GM18498 (cell line): Measurements from ENCODE around the gene MDN1.
"Not testable (repeated sequence)": the region's sequence is repeated elsewhere in the genome, so short reads cannot be mapped to it uniquely, and the experiment has no call there.

Source experiments
- ATAC-seq: cut with Tn5 transposase; IDR thresholded peaks from one replicate; pipeline ENCODE4 v1.9.1; 2021; ENCODE audit warnings: mild to moderate bottlenecking, moderate library complexity; ENCODE audit not compliant: unreplicated experiment

The MDN1 gene

DNA sequence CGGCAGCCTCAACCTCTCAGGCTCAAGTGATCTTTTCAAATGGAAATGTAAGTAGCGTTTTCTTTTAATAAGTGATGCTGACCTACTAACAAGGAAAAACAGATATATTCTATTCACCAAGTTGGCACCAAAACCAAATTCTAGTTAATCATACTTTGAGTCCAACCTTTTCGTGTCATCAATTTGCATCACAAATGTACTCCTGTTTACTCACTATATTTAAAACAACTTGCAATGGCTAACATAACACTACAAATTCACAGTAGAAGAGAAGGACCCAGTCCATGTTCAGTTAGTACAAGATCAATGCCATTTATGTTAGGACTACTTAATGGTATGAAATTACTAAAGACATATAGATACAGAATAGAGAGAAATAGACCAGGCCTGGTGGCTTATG lies 50.0 kb downstream of the MDN1 start:
- ATAC-seq: no peak

DNA sequence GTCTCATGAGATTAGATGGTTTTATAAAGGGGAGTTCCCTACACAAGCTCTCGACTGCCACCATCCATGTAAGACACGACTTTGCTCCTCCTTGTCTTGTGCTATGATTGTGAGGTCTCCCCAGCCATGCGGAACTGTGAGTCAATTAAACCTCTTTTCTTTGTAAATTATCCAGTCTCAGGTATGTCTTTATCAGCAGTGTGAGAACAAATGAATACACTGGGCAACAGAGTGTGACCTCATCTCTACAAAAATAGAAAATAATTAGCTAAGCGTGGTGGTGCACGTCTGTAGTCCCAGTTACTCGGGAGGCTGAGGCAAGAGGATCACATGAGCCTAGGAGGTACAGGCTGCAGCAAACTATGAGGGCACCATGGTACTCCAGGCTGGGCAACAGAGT lies 51.3 kb downstream of the MDN1 start:
- ATAC-seq: no peak

DNA sequence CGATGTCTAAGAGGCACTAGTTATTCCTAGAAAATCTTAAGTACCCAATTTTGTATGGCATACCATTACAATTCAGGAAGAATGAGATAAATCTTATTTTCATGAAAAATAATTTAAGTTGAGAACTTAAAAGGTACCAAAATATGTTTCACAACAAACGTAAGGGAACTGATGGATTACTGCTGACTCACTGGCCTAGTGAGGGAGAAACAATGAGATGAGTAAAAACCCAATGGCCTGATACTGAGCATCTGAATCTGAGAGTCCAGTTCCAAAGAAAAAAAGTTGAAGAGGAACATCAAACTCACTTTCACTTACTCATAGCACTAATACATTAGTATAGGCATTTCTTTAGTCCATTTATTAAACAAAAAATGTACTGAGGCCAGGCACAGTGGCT lies 56.0 kb downstream of the MDN1 start:
- no peak for ATAC-seq

DNA sequence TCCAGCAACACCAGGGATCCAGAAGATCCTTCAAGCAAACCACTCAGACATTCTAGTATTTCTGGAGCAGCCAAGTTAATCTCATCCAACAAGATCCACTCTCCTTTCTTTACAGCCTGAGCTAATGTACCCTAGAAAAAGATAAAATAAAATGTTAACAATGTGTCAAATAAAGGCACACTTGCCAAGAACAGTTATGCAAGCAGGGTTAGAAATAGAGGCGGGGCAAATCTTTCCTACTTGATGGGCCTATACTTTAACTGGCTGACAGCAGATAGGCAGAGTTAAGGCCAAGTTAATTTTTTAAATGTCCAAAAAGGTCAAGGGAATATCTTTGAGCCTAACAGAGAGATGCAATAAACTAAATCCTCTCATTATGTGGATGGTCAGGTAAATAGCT lies 60.8 kb downstream of the MDN1 start:
- ATAC-seq: no peak

DNA sequence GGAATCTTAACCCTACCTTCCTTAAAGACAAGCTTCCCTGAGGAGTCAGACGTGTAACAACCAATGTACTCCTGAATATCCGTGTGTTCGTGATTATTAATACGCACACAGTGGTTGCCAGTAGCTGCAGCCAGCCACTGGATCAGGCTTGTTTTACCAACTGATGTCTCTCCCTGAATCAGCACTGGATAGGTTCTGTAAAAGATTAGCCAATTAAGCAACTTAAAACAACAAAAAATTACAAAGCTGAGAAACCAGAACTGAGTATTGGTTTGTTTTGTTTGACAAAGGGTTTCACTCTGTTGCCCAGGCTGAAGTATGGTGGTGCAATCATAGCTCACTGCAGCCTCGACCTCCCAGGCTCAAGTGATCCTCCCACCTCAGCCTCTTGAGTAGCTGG lies 69.3 kb downstream of the MDN1 start:
- ATAC-seq: no peak

DNA sequence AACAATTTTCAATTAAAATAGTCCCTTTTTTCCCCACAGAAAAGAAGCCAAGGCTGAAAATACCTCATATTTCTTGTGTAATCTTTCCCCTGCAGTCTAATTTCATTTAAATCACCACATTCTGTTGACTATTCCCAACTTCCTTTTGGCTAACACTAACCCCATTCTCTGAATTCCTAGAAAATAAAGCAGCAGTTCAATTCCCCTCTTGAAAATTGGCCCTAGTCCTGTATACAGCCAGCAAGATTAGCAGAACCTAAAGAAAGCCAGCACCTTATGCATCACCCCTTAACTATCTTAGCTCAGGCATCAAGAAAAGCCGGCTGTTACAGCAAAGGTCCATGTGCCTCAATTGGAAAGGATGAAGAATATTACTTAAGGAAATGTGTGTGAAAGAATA lies 69.7 kb downstream of the MDN1 start:
- ATAC-seq: no peak

DNA sequence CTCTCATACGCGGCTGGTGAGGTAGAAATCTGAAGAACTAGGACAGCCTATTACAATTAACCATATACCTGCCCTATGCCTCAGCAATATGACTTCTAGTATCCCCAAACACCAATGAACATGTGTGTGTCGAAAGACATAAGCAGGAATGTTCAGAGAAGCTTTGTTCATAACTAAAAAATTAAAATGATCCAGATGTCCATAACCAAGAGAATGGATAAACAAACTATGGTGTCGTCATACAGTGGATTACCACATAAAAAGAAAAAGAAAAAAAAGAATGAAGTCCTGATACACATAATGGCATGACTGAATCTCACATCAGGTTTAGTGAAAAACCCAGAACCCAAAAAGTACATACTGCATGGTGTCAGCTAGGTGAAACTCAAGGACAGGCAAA lies 73.9 kb downstream of the MDN1 start:
- ATAC-seq: no peak

DNA sequence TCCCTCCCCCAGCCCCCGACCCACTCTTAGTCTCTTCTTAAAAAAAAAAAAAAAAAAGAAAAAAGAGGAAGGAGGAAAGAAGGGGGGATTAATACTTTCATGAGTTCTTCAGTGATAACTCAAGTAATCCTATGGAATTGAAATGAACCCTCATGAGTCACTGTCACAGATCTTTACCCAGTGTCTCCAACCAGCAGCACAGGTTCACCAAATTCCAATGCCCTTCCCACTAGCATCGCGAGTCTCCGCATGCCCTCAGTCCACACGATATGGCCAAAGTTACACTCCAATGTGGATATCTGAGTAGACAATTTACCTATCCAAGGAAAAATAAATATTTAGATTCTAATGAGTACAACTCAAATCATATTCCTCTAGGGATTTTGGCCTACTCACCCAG lies 74.5 kb downstream of the MDN1 start:
- no peak for ATAC-seq

DNA sequence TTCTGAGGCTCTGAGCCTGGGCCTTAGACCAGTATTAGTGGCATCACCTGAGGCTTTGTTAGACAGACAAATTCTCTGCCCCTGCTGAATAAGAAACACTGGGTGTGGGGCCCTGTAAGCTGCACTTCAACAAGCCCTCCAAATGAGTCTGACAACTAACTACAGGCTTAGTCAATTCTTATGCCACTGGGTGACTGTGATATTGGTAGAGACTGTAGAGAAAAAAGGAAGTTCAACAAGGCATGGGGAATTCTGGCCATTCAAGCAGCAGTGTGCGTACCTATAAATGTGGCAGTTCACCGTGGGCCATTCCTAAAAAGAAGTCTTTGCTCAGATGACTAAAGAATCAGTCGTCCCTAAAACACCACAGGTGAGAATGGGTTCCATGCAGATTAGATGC lies 82.7 kb downstream of the MDN1 start:
- no peak for ATAC-seq

DNA sequence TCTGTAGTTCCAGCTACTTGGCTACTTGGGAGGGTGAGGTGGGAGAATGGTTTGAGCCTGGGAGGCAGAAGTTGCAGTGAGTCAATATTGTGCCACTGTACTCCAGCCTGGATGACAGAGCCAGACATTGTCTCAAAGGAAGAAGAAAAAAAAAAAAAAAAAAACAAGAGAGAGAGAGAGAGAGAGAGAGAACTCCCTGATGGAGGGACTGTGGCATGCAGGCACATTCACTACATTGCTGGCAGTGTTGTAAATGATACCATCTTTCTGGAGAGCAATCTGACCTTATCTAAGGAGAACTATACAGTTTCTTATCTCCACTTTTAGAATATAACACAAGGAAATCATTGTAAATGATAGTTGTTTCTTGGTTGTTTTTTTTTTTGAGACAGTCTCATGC lies 85.1 kb downstream of the MDN1 start:
- no peak for ATAC-seq

DNA sequence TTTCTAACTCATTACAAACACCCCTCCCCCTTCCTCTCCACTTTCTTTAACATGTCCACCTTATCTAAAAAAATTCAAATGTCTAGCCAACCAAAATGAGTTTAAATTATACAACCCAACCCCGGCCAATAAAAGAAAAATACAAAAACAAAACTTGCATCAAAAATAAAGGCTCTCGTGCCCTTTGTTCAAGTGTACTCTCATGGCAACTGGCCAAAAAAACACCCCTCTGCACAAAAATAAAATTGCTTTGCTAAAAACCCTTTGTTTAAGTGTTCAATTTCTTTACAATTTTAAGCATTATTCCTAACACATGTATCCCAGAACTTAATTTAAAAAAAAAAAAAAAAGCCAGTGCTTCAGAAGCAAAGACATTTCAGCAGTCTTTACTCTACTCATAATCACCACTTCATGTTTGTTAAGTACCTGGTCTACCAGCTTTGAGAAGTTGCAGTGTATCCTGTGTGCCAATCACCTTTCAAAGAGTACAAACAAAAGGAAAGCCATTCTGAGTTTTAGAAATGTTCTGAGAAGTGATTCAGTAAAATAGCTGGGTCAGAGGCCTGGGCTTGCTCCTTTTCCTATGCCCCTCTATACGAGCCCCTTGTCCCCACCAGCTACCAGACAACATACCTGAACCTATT lies 87.5 kb downstream of the MDN1 start:
- no peak for ATAC-seq

DNA sequence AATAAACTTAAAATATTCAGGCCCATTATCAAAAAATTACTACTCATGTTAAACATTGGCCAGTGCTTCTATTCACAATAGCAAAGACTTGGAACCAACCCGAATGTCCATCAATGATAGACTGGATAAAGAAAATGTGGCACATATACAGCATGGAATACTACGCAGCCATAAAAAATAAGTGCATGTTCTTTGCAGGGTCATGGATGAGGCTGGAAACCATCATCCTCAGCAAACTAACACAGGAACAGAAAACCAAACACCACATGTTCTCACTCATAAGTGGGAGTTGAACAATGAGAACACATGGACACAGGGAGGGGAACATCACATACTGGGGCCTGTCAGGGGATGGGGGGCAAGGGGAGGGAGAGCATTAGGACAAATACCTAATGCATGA lies 88.3 kb downstream of the MDN1 start:
- ATAC-seq: not testable (repeated sequence)

DNA sequence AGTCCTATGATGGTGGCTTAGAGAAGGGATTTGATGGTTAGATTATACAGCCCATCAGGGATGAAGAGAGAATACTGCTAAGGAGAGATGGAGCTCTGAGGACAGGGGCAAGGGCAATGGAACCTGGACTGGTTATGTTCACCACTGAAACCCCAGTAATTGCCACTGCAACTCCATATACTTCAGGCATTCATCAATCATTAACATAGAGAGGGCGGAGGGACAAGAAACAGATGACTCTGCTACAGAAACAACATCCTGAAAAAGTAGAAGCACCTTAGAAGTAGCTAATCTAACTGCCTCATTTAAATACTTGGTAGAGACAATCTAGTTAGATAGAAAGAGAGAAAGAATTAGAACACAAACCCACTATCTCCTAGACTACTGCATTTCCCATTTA lies 89.8 kb downstream of the MDN1 start:
- peak; percentile 83 for ATAC-seq

DNA sequence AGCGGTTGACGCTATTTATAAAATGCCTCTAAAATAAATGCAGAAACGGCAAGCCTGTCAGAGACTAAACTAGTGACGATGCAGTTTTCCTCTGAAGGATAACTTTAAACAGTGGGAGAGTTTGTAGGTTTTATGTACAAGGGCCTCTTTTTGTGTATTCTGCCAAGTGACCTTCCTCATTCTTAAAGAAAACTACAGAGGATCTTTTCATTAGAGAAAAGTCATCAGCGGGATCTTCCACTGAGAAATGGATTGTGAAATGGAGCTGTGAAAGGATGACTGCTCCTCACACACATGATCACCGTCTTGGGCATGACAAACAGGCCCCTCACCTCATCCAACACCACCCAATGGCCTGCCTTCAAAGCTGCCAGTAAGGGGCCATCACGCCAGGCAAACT lies 92.1 kb downstream of the MDN1 start:
- ATAC-seq: no peak

DNA sequence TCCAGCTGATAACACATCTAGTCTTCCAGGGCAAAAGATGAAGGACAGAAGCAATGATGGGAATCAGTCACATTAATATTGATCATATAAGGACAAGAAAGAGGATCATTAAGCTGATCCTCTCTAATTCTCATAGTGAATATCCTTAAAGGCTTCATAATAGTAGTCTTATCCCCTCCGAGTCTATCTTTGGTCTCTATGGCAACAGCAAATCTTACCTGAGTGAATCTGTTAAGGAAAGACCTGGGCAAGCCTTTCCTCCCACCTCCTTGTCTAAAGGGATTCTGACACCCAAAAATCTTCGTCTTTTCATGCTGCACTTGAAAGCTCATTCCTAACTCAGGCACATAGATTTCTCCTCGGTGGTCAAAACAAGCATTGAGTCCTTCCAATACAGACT lies 94.6 kb downstream of the MDN1 start:
- no peak for ATAC-seq

DNA sequence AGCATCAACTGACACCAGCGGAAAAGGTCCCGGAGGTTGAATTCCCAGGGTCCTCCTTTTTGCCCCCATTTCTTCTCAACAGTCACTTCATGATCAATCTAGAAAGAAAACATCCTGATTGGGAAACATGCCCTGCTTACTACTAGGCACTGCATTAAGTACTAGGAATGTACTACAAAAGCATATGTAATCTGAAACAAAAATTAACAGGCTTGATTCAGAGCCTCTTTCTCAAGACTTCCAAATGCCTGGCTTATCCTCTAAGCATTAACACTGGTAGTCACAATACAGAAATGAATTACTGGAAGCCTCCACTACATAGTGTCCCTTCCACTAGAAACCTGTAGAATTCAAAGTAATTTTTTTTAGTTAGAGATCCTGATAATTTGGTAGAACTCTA lies 96.5 kb downstream of the MDN1 start:
- ATAC-seq: no peak

DNA sequence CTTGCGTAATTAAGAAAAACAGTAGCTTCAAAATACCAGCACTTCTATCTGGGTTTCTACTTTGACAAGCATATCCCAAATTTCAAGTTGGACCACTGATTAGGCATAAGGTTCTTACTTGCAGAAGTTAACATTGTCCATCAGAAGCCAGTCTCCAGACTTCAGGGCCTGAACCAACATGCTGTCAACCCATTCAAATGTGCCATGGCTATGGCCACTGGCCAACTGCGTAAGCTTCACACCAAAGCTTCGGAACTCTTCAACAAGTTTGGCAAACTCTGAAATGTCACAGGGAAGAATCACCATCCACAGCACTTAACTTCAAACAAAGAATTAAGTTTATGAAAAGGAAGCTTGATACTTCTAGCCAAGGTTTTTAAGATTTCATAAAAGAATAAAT lies 103.1 kb downstream of the MDN1 start:
- no peak for ATAC-seq

DNA sequence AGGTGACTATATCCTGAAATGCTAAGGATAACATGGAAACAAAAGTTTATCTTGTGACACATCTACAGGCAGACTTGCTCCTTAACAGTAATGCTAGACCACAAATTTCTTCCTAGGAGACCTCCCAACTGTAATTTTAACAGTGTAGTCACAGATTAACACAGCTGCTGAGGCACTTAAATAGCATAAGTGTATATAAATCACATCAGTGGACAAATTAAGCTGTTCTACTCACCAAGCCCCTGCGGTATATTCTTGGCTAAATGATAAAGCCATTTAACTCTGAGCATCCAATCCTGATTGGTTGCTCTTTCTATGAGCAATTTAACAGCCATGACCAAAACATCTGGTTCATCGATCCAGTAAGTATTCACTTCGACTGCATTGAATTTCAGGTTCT lies 107.8 kb downstream of the MDN1 start:
- no peak for ATAC-seq

DNA sequence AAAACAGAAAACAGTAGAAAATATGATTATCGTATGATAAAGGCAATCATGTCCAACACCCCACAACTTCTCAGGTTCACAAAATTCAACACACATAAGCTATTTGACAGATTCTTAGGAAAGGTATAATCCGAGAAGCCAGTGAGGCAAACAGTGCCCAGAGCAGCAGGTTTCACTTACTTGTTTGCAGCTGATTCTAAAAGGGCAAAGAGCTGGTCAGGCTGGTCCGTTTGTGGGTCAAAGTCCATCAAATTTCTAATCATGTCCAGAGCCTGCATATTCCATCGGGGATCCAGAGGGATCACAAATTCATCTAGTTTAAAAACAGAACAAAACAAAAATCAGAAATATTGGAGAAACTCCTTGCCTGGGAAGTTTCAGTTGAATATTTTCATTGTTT lies 111.3 kb downstream of the MDN1 start:
- ATAC-seq: no peak

DNA sequence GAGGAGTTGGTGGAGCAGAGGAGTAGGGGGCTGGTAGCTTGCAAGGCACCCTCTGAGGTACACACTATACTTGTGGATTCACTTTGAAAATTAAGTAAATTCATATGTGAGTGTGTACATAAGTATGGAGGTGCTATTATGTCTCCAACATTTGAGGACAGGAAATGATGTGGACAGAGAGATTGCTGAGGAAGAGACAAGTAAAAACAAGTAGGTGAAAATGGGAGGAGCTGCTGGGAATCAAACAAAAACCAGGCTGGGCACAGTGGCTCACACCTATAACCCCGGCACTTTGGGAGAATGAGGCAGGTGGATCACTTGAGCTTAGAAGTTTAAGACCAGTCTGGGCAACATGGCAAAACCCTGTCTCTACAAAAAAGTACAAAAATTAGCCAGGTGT lies 111.8 kb downstream of the MDN1 start:
- ATAC-seq: no peak

DNA sequence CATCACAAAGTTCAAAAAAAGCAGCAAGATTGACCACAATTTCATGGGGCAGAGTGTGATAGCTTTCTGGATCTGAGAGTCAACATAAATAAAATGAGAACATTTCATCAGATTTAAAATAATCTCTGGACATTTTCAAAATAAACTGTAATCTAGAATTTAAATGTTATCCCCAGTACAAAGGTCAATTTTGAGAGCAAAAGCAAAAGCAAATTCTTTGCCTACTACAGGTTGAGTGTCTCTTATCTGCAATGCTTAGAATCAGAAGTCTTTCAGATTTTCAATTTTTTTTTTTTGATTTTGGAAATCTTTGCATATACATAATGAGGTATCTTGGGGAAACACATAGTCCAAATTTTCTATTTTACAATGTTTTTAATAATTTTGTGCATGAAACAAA lies 113.5 kb downstream of the MDN1 start:
- ATAC-seq: no peak

DNA sequence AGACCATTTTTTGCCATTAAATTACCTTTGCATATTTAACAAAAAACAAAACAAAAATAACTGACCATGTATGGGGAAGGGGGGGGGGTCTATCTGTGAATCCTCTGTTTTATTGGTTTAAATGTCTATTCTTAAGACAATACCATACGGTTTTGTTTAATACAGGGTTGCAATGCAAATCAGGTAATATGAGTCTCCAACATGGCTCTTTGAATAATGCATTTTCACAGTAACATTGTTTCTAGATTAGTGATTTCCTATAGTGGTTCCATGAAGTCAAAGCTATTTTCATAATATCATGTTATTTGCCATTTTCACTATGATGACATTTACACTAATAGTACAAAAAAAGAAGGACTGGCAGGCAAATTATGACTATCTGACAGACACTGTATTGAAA lies 116.3 kb downstream of the MDN1 start:
- no peak for ATAC-seq

DNA sequence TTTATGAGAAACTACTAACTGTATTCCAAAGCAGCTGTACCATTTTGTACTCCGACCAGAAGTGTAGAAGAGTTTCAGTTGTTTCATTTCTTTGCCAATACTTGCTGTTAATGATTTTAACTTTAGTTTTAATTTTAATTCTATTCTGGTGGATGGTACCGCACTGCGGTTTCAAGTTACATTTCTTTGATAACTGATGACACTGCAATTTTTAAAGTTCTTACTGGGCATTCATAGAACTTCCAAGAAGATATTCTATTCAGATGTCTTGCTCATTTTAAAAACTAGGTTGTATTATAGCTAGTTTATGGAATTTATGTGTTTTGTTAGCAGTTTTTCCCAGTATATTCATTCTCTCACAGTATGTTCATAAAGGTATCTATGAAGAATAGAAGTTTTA lies 117.2 kb downstream of the MDN1 start:
- no peak for ATAC-seq

DNA sequence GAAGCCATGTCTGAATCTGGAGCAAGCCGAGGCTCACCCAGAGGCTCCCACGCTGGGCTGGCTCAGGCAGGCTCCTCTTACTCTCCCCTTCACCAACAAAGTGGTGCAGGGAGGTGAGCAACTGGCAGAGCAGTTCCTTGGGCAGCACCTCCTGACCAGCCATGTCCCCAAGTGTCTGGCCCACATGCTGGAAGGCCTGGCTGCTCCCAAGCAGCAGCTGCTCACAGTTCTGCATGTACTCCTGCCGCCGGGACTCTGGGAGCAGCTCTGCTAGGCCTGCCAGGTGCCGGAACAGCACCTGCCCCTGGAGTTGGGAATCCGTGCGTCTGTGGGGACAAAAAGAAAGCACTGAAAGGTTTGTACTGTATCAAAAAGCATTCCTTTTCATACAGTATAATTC lies 123.9 kb downstream of the MDN1 start:
- no peak for ATAC-seq
